NCI-H82 treated with DMSO at 0.1 percent for 48 hours (cell line): Measurements from ENCODE around the gene ADPRHL1.
A peak's percentile ranks its signal among the peaks of the same experiment; 100 is the strongest.
"Not testable (repeated sequence)": the region's sequence is repeated elsewhere in the genome, so short reads cannot be mapped to it uniquely, and the experiment has no call there.

ENCODE experiments used
- DNase-seq: peaks from one replicate; lab custom pipeline; 2025; ENCODE audit not compliant: unreplicated experiment; lab: John Stamatoyannopoulos, UW

ADPRHL1 gene

DNA sequence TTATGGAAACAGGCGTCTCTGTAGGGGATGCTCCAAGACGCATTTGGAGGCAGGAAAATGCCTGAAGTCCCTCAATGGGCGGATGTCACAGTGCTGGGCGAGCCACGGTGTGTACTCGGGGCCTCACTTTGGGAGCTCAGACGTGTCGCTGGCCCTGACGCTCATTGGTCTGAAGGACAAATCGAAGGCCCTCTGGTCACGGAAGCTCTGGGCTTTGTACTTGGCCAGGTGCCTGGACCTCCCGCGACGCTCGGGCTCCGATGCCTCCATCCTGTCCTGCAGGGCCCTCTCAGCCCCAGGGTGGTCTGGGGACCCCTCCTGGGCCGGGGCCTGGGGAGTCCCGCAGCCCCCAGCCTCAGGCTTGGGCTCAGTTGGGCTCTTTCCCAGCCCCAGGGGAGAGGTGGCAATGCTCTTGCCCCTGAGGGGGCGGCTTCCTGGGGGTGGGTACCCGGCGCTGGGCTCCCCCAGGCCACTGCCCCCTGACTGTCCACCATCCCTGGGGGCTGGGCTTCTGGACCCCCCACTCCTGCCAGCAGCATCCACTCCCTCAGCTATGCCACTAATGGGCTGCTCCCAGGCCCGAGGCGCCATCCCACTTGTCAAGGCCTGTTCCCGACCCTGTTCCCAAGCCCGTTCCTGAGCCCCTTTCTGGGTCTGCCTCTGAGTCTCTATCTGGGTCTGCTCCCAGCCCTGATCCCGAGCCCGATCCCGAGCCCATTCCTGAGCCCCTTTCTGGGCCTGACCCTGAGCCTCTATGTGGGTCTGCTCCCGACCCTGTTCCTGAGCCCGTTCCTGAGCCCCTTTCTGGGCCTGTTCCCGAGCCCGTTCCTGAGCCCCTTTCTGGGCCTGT is 49.8 kb downstream of the ADPRHL1 start:
- DNase-seq, result no peak

DNA sequence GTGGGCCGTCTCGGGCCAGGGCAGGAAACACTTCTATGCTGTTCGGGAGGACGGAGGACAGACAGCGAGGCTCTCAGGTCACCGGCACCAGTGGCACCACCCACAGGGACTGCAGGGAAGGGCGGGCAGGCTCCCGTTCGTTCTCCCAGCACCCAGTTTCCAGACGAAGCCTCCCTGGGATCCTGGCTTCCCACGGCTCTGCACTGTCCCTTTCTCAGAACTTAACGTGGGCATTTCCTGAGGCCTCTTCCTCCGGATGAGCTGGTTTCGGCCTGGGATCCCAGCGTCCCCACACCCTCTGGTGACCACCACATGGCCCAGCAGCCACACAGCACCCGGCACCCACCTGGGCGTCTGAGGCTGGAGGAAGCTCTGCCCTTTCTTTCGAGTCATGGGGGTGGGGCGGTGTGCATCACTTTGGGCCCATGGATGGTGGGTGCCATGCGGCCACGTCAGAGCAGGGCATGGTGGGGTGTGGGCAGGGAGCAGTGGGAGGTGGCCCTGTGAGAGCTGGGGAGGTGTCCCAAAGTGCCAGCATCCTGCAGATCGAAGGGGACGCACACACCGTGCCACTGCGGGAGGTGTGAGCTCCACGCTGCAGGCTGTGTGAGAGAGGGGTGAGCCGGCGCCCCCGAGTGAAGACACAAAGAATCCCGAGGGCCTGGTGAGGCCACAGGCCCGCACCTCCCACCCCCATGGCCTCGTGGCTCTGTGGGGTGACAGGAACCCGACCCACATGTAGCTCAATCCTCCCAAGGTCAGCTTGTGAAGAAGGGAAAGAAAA is 50.6 kb downstream of the ADPRHL1 start:
- no peak for DNase-seq

DNA sequence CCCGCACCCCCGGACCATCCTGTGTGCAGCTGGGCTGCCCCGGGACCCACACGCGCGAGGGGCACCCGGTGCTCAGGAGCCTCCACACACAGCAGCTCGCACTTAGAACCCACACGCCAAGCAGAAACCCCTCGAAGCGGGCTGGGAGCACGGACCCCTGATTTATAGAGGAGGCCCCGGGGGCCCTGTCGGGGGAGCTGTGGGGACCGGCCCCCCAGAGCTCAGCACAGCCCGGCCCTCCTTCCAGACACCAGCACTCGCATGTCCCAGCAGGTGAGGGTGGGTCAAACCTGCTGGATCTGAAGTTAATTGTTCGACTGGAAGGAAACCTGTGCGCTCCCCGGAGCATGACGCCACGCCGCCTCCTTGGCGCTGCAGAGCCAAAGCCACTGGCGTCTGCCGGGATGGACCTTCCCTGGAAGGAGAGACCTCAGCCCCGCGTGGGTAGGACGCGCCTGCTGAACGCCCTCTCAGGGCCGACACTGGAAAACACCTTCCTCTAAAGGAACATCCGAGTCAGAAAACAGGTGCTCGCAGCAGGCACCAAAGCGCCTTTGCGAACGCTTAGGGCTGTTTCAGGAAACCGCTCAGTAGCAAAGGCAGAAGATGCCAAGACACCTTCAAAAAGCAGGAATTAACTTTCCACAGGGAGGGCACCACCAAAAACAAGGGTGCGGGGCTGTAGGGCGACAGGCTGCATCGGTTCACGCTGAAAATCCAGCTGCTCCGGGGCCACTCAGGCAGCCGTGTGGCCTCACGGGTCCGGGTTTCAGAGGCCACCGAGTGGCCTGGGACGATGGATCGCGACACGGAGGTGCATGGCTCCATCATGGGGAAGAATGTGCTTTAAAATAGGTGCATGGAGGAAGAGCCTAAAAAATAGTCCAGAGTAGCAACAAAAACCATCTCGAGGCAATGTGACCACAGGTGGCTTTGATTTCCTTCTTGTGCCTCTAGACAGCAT is 51.6 kb downstream of the ADPRHL1 start:
- DNase-seq, result no peak

DNA sequence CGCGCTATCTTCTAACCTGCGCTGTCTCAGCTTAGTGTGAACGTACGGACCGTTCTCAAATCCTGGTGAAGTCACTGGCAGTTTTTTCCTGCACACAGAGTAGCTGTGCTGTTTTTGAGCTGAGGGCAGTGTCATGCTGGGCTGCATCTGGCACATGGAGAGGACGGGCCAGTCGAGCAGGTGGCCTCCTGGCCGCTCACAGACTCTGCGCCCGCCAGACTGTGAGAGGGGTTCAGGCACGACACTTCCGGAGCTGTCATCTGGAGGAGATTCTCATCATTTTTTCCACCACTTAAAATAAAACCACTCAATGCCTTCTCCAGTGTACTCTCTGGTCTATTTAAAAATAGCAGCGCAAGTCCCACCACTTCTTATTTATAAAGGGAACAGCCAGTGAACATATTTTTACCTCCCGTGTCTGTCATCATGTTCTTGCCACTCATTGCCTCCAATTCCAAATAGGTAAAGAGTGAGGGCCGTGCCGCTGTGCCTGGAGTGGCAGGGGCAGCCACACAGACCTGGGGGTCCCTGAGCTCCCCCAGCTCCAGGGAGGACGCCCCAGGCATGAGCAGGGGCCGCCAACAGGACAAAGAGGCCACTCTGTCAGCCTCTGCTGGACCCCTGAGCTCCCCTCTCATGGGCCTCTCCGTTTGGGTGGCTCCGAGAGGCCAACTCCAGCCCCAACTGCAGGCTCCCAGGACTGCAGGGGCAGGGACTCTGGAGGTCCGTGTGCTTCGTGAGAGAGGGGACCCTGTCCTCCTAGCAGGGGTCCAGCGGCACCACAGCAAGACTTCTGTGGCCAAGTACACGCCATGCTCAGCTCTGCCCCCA is 52.5 kb downstream of the ADPRHL1 start:
- DNase-seq, result no peak

DNA sequence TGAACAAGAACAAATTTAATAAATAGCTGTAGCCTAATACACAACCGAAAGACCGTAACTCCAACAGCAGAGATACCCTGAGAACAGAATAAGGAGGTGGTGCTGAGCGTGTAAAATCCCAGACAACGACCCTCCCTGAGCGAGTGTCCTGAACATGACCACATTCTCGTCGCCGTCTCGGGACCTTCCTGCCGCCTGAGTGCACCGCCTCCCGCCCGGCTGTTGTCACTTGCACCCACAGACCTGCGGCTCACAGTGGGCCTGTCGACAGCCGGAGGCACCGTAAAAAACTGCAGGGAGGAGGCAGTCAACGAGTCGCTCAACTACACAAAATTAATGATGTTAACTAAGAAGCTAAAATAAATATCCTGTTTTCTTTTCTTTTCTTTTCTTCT is 53.5 kb downstream of the ADPRHL1 start:
- DNase-seq, result no peak

DNA sequence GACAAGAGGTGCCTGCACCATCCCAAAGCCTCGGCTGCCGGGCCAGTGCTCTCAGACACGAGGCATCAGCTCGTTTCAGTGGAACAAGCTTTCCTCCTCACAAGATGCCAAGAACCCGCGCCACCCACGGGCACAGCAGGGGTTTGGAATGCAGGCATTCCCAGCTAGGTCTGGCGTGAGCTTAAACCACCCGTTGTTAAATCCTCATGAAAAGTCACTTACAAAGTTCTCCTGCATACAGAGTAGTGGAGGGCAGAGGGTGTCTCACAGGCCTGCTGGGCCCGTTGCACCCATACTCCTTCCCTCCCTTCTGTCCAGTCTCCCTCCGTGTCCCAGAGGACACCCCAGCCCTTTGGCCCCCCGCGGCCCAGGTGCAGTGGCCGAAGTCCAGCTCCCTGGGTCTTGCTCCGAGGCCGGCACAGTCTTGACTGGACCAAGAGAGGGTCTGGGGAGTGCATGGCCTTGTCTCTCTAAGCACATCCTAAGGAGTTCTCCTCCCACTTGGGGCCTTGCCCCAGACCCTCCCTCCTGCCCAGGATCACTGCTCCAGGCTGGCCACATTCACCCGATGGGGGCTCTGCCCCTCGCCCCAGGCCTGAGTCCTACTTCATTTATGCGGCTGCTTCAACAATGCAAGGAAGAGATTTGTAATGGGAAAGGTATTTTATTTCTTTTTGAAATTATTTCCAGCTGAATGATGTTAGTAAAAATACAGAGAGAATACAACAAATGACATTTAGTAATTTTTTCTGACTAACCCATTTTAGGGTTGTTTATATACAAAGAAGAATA is 54.1 kb downstream of the ADPRHL1 start:
- DNase-seq, result no peak

DNA sequence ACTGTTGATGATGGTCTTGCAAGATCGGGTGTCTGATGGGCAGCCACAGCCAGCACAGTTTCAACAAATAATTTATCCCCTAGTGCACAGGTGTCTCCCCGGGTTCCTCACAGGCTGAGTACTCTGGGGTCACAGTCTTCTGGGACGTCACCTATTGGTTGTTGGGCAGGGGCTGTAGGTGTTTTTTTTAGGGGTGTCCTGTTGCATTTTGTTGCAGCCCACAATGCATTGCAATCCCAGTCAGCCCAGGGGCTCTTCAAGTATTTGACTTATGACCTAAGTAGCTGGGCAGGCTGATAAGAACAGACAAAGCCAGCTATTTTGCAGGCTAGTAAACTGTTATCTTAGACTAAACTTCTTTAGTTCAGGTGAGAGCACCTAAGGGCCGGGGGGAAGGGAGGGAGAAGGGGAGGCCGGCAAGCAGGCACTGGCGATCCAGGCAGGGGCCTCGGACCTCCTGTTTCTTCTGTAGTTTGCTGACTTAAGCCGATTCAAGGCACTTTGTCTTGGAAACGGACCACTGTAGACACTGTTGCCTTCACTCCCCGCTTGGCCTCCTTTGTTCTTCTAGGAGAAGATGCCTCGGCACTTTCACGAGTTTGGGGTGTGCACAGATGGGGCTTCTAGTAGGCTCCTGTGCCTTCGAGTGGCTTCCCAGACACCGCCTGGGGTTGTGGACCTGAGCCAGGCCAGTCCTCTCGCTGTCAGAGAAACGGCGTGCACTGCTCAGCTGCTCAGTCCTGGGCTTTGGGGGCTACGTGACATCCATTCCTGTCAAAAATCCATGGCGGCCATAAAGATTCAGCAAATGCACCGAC is 55.5 kb downstream of the ADPRHL1 start:
- DNase-seq, result no peak

DNA sequence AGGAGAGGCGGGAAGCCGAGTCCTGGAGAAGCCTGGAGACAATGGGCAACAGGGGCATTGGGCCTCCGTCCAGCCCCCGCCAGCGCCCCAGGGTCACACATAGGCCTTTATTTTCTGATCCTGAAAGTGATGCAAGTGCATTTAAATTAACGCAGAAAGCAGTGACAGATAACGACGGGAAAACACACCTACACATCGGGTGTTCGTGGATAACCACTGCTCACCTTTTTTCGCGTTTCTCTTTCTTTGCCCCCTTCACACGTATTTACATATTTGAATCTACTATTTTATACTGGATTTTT is 59.0 kb downstream of the ADPRHL1 start:
- no peak for DNase-seq

DNA sequence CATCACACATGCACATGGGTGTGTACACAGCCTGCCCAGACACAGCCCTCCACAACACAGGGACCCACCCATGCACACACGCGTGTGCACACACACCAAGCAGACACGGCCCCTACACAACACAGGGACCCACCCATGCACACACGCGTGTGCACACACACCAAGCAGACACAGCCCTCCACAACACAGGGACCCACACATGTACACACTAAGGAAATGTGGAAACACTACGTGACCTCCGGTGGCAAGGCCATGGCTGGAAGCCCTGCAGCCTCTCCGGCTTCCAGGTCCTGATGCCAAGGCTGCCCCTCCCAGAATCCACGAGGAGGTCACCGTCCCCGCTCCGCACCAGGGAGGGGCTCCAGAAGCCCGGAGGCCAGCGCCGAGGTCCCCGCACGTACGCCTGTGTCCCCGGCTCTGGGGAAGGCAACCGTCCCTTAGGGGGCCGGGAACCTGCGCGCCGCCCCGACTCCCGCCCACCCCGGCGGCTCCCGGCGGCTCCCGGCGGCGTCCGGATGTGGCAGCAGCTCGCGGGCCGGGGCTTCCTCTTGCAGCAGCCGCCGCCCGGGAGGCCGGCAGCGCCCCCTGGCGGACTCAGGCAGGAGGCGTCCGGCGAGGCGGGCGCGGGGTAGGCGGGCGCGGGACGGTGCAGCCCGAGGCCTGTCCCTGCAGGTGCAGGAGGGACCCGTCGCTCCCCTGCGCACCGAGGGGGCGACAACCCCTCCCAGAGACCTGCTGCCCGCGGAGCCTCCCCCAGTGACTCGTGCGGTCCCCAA is 59.5 kb downstream of the ADPRHL1 start:
- peak; percentile 66 for DNase-seq

DNA sequence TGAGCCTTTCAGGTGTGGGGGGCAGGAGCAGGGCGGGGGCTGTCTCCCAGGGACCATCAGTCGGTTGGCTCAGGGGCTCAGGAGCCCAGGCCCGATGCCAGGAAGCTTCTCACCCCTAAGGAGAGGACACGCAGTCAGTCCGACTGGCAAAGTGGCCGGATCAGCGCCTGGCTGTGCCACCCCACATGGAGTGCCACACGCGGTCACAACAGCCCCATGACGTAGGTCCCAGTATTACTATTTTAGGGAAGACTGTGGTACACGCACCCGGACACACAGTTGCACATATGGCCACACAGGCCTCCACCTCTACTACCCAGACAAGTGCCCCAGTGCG is 60.1 kb downstream of the ADPRHL1 start:
- no peak for DNase-seq

DNA sequence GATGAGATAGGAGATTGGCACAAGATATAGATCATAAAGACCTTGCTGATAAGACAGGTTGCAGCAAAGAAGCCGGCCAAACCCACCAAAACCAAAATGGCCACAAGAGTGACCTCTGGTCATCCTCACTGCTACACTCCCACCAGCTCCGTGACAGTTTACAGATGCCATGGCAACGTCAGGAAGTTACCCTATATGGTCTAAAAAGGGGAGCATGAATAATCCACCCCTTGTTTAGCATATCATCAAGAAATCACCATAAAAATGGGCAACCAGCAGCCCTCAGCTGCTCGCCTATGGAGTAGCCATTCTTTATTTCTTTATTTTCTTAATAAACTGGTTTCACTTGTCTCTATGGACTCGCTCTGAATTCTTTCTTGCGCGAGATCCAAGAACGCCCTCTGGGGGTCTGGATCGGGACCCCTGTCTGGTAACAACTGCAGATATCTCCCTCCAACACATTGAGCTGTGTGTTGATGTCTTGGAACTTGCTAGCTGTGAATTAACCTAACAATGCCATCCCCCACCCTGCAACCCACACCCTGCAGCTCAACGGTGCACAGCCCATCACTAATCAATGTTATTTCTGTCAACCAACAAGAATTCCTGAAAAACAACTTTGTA is 62.3 kb downstream of the ADPRHL1 start:
- no peak for DNase-seq

DNA sequence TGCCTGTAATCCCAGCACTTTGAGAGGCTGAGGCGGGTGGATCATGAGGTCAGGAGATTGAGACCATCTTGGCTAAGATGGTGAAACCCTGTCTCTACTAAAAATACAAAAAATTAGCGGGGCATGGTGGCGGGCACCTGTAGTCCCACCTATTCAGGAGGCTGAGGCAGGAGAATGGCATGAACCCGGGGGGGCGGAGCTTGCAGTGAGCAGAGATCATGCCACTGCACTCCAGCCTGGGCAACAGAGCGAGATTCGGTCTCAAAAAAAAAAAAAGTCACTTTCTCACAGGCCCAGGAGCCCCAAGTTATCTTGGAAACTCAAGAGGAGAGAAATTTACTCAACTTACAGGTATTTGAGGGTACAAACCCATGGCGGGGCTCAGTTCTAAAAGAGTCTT is 63.7 kb downstream of the ADPRHL1 start:
- DNase-seq, result not testable (repeated sequence)

DNA sequence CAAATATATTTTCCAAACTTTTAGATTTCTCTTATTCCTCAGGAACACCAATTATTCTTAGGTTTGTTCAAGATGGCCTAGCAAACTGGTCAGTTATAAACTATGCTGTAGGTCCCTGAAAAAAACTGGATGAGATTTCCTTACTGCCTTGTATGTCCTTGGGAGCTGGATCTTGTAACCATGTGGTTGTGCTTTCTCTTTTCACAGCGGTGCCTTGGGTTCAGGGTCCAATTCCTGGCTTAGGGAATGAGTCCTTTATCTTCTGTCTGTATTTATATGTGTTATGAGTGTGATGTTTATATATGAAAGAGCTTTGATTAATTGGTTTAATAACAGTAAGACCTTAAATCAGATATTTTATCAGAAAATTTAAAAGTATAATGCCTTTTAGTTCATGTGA is 65.9 kb downstream of the ADPRHL1 start:
- no peak for DNase-seq

DNA sequence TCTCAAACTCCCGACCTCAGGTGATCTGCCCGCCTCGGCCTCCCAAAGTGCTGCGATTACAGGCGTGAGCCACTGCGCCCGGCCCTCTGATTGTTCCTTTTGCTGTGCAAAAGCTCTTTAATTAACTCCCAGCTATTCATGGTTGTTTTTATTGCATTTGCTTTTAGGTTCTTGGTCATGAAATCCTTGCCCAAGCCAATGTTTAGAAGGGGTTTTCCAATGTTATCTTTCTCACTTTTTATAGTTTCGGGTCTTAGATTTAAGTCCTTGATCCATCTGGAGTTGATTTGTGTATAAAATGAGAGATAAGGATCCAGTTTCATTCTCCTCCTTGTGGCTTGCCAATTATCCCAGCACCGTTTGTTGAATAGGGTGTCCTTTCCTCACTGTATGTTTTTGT is 70.2 kb downstream of the ADPRHL1 start:
- DNase-seq, result no peak

DNA sequence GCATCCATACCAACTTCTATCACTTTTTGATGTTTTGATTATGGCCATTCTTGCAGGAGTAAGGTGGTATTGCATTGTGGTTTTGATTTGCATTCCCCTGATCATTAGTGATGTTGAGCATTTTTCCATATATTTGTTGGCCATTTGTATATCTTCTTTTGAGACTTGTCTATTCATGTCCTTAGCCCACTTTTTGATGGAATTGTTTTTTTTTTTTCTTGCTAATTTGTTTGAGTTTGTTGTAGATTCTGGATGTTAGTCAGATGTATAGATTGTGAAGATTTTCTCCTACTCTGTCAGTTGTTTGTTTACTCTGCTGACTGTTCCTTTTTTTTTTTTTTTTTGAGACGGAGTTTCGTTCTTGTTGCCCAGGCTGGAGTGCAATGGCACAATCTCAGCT is 70.7 kb downstream of the ADPRHL1 start:
- not testable (repeated sequence) for DNase-seq

DNA sequence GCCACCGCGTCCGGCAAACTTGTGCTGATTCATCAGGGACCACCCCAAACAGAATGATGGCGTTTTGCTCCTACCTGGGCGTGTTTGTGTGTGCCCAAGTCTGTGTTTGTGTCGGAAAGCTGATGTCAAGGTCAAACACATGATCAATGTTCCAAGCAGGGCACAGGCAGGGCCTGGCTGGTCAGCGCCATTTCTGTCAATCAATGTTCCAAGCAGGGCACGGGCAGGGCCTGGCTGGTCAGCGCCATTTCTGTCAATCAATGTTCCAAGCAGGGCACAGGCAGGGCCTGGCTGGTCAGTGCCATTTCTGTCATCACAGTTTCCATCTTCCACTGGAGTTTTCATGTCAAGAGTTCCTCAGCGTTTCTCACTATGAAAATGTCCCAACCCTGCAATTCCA is 74.5 kb downstream of the ADPRHL1 start:
- no peak for DNase-seq

DNA sequence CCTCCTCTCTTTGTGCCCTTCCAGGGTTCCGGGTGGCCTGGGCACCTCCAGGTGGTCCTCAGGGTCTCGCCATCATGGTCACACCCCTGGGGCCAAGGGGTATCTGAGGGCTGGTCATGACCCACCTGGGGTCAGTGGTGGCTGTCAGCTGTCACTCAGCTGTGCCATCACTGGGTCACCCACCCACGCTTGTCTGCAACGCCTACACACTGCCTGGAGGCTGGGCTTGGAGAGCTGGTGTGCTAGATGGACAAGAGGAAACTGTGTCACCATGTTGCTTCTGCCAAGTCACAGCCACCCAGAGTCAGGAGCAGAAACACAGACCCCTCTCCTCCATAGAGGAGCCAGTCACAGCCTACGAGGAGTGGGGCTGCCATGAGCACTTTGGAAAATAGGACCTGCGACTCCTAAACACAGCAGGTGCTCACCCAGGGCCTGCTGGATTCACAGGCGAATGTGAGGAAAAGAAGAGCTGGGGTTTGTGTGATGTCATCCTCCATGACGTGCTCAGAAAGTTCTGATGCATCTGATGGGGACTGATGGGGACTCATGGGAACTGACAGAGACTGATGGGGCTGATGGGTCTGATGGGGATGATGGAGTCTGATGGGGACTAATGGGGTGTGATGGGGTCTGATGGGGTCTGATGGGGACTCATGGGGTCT is 78.6 kb downstream of the ADPRHL1 start:
- no peak for DNase-seq
